Hypothalamus (tissue), 51 donors: Measurements from ENCODE around the gene MAPK8IP2.
A peak's percentile ranks its signal among the peaks of the same experiment; 100 is the strongest.
"Not testable (repeated sequence)": the region's sequence is repeated elsewhere in the genome, so short reads cannot be mapped to it uniquely, and the experiment has no call there.

Experiments used
- DNase-seq, 51 donors: peaks; one replicate each; lab custom pipeline; 2025; lab: John Stamatoyannopoulos, UW

MAPK8IP2 gene

DNA sequence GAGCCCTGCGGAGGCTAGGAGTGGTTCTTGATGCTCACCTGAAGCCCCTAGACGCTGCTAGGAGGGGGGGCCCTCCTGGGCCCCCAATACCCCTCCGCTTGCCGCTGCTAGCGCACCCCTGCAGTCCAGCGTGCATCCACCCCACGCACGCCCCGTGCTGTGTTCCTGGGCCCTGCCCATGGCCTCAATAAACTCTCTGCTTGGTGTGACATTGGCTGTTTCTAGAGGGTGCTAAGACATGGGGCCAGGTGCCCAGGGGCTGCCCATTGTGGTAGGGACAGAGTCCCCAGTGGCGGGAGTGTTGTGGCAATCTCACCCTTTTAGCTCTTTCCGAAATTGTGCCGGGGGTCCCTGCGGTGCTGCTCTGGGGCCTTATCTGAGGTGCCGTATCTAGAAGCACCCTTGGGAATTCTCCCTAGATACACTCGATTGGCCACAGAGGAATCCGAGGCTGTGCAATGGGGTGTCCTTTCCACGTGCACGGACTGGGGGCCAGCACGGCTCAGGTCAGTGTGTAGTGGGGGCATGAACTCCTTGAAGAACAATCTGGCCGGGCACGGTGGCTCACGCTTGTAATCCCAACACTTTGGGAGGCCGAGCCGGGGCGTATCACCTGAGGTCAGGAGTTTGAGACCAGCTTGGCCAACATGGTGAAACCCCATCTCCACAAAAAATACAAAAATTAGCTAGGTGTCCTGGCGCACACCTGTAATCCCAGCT lies 10.9 kb downstream of the MAPK8IP2 start:
- no peak for DNase-seq

- DNase-seq = no peak
Observed at GRCh38 chr22:50612168-50612527, 11.6 kb downstream of the MAPK8IP2 start.

DNA sequence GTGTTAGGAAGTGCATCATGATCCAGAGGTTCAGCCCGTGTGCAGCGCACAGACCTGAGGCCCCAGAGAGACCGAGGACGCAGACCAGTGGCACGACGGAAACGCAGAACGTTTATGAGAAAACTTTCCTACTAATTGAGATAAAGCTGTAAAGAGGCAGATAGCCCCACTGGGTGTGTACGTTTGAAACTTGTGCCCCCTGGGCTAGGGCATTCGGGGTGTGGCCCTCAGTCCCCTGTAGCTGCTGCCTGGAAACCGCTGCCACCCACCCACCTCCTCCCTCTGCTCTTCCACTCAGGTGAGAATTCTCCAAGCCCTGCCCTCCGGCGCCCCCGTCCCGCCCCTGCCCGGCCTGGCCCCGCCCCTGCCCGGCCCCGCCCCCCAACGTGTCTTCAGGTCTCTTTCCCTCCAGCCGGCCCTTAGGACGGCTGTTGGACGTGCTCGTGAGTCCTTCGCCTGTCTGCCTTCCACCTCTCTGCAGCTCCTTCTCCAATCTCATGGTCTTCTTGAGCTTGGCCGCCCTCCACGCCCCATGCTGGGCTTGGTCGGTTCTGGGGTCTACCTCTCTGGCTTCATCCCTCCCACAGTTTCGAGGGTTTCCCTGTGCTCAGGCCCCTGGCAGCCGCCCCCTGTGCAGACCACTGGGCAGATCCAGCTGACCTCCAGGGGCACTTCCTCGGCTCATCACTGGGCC lies 12.1 kb downstream of the MAPK8IP2 start:
- DNase-seq = no peak

DNA sequence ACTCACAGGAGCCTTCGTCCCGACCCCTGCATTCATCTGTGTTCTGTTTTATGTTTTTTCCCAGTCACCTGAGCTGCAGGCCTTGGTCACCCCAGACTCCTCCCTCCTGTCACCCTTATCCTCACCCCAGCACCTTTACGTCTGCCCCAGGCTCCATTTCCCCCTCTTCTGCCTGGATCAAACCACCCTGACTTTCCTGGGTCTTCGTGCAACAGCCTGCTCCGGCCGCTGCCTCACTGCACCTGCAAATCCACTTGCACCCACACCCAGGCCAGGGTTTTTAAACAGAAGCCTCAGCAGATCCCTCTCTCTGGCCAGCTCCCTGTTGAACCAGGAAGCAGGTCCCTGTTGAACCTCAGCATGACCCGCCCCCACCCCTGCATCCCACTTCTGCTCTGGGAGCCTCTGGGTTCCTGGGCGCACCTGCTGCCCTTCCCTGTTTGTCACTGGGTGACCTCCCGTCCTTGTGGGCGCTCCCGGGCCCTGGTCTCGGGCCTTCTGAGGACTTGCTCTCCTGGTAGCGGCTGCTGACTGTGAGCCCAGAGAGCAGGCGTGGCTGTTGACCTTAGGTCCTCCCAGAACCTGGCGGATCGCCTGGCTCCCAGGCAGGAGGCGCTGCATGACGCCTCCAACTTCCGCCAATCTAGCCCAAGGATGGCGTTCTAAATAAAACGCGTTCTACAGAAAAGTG lies 12.8 kb downstream of the MAPK8IP2 start:
- no peak for DNase-seq

GRCh38 chr22:50614296-50614695 lies 13.7 kb downstream of the MAPK8IP2 start:
- DNase-seq = not testable (repeated sequence)

DNA sequence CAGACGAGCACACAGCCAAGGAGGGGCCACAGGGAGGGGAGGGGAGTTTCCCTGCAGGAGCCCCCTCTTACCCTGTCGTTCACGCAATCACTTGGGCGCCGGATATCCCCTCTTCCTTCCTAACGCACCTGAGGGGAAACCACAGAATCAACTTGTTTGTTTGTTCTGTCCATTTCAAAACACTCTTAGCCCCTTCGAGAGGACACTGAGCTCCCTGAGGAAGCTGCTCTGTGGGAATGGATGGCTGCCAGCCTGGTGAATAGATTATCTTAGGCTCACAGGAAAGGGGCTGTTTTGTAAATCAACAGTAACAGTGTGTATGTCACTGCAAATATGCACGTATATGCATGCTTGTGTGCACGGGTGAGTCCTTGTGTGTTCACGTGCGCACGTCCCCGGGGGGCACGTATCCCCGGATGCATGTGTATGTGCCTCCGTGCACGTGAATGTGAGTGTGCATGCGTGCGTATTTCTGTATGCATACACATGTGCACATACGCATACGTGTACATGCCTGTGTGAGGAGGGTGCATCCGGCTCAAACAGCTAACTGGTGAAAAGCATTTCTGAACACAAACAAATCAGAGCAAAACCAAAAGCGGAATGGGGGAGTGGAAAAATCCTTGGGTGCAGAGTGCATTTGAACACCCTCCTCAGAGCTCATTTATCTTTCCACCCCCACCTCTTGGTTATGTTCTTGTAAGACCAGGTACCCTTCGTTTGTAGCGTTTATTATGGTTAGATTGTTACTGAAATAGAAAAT lies 20.2 kb downstream of the MAPK8IP2 start:
- DNase-seq = peak in 15 of 51 donors; percentile 15 to 82 (median 39)

- no peak for DNase-seq
Observed at GRCh38 chr22:50621356-50621880, 20.8 kb downstream of the MAPK8IP2 start.

DNA sequence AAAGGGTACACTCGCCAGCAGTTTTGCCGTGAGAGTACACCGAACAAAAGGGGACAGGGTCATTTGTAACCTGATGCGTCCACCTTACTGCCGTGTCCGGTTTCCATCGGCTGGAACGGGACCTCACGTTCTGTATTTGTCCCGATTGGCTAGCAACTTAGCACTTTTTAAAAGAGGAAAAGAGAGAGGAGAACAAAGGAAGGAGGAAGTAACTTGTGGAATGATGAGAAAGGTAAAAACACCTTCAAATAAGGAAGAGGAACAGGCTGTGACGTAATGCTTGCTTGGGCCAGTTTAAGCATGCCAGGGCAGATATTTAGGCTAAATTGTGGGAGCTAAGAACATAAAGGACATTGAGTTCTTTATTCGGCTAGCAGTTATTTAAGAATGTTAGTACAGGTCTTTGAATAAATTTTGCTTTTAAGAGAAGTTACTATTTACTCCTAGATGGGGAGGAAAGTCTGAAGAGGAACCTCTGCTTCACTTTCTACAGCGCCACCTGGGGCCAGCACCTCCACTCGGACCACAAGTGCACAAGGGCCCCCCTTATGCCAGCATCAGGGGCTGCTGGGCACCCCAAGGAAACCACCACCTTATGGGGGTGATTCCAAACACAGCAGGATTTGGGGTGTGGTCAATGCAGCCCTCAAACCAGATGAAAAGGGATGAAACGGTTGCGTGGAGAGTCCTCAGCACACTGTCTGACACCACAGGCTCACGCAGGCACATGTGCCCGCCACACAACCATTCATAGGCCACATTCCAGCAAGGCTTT lies 21.5 kb downstream of the MAPK8IP2 start:
- DNase-seq = no peak

- no peak for DNase-seq
Observed at GRCh38 chr22:50622723-50623327, 22.2 kb downstream of the MAPK8IP2 start.

DNA sequence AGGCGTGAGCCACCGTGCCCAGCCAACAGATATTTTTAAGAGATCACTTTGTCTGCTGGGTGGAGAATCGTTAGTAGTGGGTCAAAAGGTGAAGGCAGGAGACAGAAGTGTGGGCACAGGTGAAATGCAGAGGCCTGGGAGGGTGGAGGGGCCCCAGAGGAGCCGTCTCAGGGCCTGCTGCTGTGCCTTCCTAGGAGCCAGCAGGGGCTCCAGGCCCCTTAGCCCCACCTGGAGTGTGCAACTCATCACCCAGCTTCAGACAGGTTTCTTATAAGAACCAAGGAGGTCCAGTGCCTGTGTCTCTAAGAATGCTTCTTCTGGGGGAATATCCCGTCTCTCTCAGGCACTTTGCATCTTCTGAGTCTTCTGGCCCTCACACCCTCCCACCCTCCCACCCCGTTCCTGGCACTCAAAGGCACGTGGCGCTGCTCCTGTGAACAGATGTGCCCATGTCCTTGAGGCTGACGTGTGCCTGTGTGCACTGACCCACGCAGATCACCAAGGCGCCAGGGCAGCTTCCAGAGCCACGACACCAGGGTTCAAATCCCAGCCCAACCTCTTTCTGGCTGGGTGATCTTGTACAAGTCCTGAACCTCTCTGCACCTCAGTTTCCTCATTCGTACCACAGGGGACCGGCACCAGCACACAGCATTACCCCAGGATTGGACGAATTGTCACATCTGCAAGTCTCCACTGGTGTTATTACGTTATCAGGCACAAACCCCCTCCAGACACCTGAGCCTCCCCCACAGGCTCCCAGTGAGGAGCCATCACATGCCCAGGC lies 23.9 kb downstream of the MAPK8IP2 start:
- DNase-seq = no peak

DNA sequence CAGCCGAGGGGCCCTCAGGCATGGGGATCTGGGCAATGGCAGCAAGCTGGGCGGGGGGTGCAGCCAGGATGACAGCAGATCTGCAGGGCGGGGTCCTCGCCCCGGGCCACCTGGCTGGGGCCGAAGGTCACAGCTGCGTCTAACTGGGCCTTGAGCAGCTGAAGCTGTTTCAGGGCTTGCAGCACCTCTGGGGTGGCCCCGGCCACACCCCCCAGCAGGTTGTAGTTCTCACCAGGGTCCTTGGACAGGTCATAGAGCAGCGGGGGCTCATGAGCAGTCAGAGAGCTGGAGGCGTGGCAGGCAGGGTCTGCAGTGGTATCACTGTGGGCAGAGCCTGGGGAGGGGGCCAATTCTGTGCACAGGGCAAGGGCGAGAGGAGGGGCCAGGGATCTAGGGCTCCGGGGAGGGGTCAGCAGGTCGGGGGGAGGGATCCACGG lies 24.6 kb downstream of the MAPK8IP2 start:
- DNase-seq = no peak

GRCh38 chr22:50625568-50626313 lies 25.1 kb downstream of the MAPK8IP2 start:
- no peak for DNase-seq

DNA sequence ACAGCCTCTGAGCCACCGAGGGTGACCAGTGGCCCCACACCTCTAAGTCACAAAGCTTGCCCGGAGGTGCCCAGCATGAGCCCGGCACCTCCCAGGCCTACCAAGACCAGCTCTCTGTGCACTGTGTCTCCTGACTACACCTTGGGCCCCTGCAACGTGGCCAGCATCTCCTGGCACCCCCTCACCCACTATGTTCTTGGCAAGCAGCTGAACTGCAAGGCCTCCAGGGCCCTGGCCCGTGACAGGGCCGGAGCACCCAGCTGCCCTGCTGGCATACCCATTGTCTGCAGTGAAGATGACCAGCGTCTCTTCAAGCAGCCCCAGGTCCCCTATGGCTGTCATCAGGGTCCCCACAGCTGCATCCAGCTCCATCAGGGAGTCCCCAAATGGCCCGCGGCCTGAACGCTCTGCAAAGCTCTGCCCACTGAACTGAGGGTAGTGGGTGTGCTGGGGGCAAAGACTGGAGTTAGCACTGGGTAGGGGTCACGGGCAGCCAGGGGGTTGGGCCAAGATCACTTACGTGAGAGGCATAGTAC lies 25.8 kb downstream of the MAPK8IP2 start:
- DNase-seq = no peak

DNA sequence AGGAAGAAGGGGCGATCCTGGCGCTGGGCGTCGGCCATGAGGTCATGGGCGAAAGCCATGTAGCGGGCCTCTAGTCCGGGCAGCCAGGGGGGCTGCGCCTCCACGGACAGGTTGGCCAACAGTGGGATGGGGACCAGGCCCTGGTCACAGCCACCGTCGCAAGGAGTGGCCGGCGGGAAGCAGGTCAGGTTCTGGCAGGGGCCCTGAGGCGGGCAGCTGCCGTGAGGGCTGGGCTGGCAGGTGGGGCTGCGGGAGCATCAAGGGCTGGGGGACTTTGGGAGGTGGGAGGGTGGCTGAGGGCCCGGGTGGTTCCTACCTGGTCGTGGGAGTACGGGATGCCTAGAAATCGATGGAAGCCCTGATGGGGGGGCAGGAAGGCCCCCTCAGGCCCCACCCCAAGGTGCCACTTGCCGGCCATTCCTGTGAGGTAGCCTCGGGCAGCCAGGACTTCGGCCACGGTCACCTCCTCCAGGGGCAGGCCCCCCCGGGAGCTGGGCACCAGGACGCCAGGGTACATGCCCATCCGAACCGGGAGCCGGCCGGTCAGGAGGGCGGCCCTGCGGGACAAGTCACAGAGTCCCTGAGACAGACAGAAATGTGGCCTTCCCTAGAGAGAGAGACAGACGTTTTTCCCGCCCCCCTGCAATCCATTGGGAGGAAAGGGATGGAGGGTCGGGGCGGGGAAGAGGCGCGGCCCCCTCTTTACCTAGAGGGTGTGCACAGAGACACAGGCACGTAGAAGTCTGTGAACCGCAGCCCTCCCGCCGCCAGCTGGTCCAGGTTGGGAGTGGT lies 26.5 kb downstream of the MAPK8IP2 start:
- no peak for DNase-seq

- DNase-seq = peak; percentile 16 to 90 (median 76)
Observed at GRCh38 chr22:50627642-50628542, 27.3 kb downstream of the MAPK8IP2 start, which contains the start of gene ARSA. ARSA (minus strand) TSS chr22:50628152; CDS start chr22:50627779, 373 bp downstream.
